HG03175 (cell line): ENCODE results near the gene BBS9.
"Not testable (repeated sequence)": the region's sequence is repeated elsewhere in the genome, so short reads cannot be mapped to it uniquely, and the experiment has no call there.

ENCODE experiments used
- ATAC-seq: cut with Tn5 transposase; IDR thresholded peaks from one replicate; pipeline ENCODE4 v1.9.1; 2021; ENCODE audit warnings: mild to moderate bottlenecking, moderate library complexity; ENCODE audit not compliant: unreplicated experiment

The BBS9 gene

GRCh38 chr7:33423646-33424020, 294.3 kb downstream of the BBS9 start:
- peak; percentile 88 for ATAC-seq

- ATAC-seq, result no peak
Observed at GRCh38 chr7:33425395-33425794, 296.0 kb downstream of the BBS9 start.

GRCh38 chr7:33425929-33426678, 296.7 kb downstream of the BBS9 start:
- ATAC-seq, result no peak

- no peak for ATAC-seq
Observed at GRCh38 chr7:33428415-33428814, 299.1 kb downstream of the BBS9 start.

- ATAC-seq, result no peak
Observed at GRCh38 chr7:33431543-33431942, 302.2 kb downstream of the BBS9 start.

GRCh38 chr7:33432821-33433220, 303.5 kb downstream of the BBS9 start:
- ATAC-seq, result no peak

GRCh38 chr7:33433357-33433756, 304.0 kb downstream of the BBS9 start:
- ATAC-seq, result no peak

- no peak for ATAC-seq
Observed at GRCh38 chr7:33444511-33444910, 315.1 kb downstream of the BBS9 start.

GRCh38 chr7:33446551-33446950, 317.2 kb downstream of the BBS9 start:
- ATAC-seq, result no peak

GRCh38 chr7:33448035-33448434, 318.7 kb downstream of the BBS9 start:
- ATAC-seq, result no peak

GRCh38 chr7:33449847-33450246, 320.5 kb downstream of the BBS9 start:
- ATAC-seq, result no peak

- ATAC-seq, result no peak
Observed at GRCh38 chr7:33452805-33453502, 323.6 kb downstream of the BBS9 start.

GRCh38 chr7:33457039-33457438, 327.7 kb downstream of the BBS9 start:
- ATAC-seq, result no peak

- no peak for ATAC-seq
Observed at GRCh38 chr7:33458581-33458980, 329.2 kb downstream of the BBS9 start.

- ATAC-seq, result no peak
Observed at GRCh38 chr7:33459340-33459751, 330.0 kb downstream of the BBS9 start.

GRCh38 chr7:33463131-33463530, 333.8 kb downstream of the BBS9 start:
- ATAC-seq, result no peak

GRCh38 chr7:33466203-33466602, 336.8 kb downstream of the BBS9 start:
- no peak for ATAC-seq

- ATAC-seq, result no peak
Observed at GRCh38 chr7:33471636-33472242, 342.4 kb downstream of the BBS9 start.

- ATAC-seq, result no peak
Observed at GRCh38 chr7:33472348-33473025, 343.1 kb downstream of the BBS9 start.

GRCh38 chr7:33477719-33478480, 348.5 kb downstream of the BBS9 start:
- no peak for ATAC-seq

GRCh38 chr7:33484476-33484875, 355.1 kb downstream of the BBS9 start:
- ATAC-seq, result not testable (repeated sequence)
